Dermis microvascular lymphatic vessel endothelial cell (primary cell): Measurements from ENCODE around the gene APBA3. TPM values are rescaled to one million over a fixed set of nuclear protein-coding genes. Genes with fewer than 3 reads are reported as not detected.

Experiments used
- DNase-seq, 2 donors: peaks; one replicate each; pipeline versions ENCODE4 v3.0.0 to v3.0.0-alpha.2; 2010; ENCODE audit warnings: low read depth in 2 of 2
- total RNA-seq: library from RNA; depleted of rRNA; stranded (reverse); fragments of >200 nt; gene quantifications from 2 replicates; pipeline ENCODE4 v1.2.1, GENCODE V29; 2014

The APBA3 gene
- total RNA-seq, 1 donor from 2014 or later, result 15.0 TPM

- DNase-seq, result no peak
Measured at GRCh38 chr19:3785938-3786824, 24.7 kb upstream of the APBA3 start, which contains the start of gene MATK. TSS of gene MATK (minus strand) at chr19:3786381. CDS start at chr19:3785135, 1,246 bp downstream.

DNA sequence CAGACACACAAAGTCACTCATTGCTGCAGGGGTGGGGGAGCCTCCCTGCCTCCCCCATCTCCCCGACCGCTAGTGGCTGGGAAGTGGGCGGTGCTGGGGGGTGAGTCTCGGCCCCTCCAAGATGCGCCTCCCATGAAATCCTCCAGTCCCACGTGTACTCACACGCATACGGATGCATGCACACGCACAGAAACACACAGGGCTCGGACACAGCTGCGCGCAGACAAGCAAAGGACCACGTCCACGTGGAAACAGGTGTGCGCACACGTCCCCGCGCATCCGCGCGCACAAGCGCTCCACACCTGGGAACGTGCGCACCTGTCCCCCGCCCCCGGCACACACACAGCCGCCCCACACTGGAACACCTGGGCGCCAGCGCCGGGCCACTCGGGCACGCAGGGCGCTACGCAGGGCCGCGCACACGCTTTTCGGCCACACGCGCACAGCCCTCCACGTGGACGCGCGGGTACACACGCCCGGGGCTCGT, 24.0 kb upstream of the APBA3 start:
- no peak for DNase-seq

DNA sequence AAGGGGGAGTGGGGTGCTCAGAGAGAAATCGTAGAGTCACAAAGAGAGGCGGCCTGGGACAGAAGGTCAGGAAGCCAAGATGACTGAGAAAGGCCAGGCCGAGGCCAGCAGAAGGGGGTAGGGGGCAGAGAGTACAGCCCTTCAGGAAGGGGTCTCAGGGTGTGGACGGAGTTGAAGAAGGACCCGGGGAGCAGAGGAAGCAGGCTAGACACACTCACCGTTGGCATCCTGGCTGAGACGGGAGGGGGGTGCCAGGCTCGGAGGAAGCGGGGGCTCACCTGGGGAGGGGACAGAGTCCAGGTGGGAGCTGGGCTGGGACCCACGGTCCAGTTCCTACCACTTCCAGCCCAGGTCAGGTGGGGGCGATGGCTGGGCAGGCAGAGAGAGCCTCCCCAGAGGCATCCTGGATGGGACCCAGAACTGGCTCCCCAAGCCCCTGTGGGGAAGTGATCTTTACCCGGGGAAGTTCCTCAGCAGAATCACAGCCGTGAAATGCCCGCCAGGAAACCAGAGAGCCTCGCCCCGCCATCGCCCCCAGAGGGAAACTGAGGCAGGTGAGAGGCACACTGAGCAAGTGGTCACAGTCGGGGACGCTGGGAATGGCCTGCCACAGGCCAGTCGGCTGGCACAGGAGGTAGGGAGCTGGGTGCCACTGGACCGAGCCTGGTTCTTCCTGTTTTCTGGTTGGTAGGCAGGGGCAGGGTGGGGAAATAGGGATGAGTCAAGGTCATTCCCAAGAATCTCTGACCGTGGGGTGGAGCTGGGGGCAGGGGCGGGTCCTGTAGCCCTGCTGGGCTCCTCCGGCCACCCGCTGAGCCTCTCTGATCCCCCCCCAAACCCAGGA, 23.3 kb upstream of the APBA3 start:
- DNase-seq, result no peak

GRCh38 chr19:3783660-3784584, 22.4 kb upstream of the APBA3 start:
- peak in 1 of 2 donors; percentile 14 for DNase-seq

- DNase-seq, result no peak
Measured at GRCh38 chr19:3782903-3783302, 21.4 kb upstream of the APBA3 start.

- DNase-seq, result no peak
Measured at GRCh38 chr19:3782330-3782729, 20.8 kb upstream of the APBA3 start.

DNA sequence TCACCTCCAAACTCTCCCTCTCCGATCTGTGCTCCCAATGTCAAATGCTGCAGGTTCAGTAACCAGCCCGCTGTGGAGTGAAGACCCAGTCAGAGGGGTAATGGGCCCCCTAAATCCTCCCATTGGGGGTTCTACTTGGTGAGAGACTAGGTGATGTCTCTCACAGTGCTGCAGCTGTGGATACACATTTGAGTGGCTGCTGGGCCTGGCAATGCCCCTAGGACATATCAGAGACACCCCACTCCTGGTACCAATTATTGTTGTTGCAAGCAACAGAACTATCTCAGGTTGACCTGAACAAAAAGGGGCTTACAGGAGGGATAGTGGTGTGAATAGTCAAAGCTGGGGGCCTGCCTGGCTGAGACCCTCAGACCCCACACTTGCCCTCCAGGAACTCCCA, 20.1 kb upstream of the APBA3 start:
- no peak for DNase-seq

DNA sequence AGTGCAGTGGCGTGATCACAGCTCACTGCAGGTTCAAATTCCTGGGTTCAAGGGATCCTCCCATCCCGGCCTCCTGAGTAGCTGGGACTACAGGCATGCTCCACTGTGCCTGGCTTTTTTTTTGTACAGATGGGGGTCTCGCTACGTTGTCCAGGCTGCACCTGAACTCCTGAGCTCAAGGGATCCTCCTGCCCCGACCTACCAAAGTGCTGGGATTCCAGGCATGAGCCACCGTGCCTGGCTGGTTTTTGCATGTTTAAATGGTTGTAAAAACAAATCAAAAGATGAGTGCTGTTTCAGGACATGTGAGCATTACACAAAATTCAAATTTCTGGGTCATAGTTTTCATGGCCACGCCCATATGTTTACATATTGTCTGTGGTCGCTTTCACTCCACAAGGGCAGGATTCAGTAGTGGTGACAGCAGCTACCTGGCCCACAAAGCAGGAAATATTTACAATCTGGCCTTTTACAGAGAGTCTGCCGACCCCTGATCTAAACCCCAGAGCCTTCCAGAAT, 19.4 kb upstream of the APBA3 start:
- no peak for DNase-seq

DNA sequence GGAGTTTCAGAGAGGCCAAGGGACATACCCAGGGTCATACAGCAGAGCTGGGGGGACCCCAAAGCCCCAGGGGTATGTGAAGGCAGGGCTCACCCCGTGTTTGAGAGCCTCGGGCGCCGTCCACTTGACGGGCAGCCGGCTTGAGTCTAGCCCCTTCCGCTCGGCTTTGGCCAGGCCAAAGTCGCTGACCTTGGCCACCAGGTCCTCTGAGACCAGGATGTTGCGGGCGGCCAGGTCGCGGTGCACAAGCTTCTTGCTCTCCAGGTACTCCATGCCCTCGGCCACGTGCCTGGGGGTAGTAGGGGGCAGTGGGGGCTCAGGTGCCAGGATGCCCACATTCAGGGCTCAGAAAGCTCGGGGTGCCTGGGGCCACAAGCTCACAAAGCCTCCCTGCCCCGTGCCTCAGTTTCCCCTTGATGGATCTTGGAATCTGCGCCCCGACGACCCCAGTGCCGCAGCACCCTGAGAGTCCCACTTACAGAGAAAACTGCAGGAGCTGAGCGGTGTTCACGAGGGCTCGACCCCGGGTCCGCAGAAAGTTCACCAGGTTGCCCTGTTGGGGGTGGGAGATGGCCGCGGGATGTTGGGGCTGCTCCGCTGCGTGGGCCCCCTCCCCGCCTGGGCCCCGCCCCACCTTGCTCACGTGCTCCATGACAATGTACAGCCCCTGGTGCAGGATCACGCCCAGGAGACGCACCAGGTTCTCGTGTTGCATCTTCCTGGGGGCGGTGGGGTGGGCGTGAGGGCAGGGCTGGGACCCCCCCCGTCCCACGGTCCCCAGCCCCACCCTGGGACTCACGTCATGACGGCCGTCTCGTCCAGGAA, 17.6 kb upstream of the APBA3 start:
- DNase-seq, result no peak

DNA sequence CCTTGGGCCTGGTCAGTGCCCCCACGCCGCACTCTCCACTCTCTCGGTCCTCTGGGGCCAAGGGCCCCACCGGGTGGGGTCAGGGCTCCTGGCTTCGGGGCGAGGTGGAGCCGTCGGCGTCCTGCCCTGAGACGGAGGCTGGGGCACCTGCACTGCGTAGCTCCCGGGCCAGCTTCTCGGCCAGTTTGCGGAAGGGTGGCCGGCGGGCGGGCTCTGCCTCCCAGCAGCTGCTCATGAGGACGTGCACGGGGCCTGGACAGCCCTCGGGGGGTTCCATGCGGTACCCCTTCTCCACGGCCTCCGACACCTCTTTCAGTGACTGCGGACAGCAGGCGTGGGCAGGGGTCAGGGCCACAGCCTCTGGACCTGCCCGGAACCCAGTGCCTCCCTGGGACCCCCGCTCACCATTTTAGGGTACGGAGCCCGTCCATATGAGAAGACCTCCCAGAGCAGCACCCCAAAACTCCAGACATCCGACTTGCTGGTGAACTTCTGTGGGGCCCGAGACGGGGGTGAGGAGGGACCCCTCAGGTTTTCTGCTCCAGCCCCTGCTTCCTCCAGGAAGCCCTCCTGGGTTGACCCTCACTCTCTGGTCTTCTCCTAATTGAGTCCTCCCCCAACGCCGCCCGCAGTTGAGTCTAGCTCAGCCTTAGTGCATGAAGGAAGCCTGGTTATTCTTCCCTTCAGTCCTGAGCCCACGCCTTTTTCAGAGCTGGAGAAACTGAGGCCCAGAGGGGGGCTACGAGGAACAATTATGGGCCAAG, 16.8 kb upstream of the APBA3 start:
- no peak for DNase-seq

GRCh38 chr19:3776479-3777040, 15.1 kb upstream of the APBA3 start:
- DNase-seq, result no peak

- DNase-seq, result no peak
Measured at GRCh38 chr19:3775831-3776230, 14.3 kb upstream of the APBA3 start.

DNA sequence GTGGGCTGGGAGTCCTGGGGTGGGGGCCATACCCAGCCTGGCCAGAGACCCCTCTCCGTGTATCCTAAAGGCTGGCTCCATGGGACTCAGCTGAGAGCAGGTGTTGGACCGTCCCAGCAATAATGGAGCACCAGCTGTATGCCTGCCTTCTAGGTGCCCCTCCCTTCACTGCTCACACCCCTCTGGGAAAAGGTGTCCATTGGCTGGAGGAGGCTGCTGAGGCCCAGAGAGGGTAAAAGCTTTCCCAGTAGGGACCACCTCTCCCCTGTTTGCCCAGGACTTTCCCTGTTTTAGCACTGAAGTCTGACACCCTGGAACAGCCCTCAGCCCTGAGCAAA, 13.9 kb upstream of the APBA3 start:
- no peak for DNase-seq

- DNase-seq, result no peak
Measured at GRCh38 chr19:3774621-3775373, 13.3 kb upstream of the APBA3 start.

GRCh38 chr19:3773814-3774515, 12.5 kb upstream of the APBA3 start:
- DNase-seq, result no peak

GRCh38 chr19:3771906-3772455, 10.5 kb upstream of the APBA3 start, which contains the start of gene RAX2:
TSS of gene RAX2 (minus strand) at chr19:3772228. CDS start at chr19:3771742, 486 bp downstream.
- no peak for DNase-seq
